IMR-90 (cell line): ENCODE measurements around the gene GLRB. TPM values are rescaled to one million over a fixed set of nuclear protein-coding genes. Genes with fewer than 3 reads are reported as not detected.
A peak's percentile ranks its signal among the peaks of the same experiment; 100 is the strongest.

Experiments used
- ATAC-seq: fragments of 200-7000 bp; cut with Tn5 transposase; 2 replicates; pipeline ENCODE4 v1.9.1; 2020; ENCODE audit warnings: low read depth, mild to moderate bottlenecking, moderate library complexity
- BruUV-seq: library from RNA; stranded (reverse); fragments of 400-500 nt; replicated peaks from 2 replicates; lab custom pipeline; 2021; lab: Mats Ljungman, UMichigan
- CTCF ChIA-PET: fragments of 300-600 bp; formaldehyde crosslinking; extraction: SDS; loops from one replicate; lab custom pipeline; 2021; ENCODE audit warnings: antibody characterized with exemption; lab: Yijun Ruan, JAX
- POLR2A ChIA-PET: fragments of 300-600 bp; sonication (Branson Sonifier 250); formaldehyde crosslinking; loops from one replicate; lab custom pipeline; 2022; ENCODE audit warnings: antibody characterized with exemption; ENCODE audit not compliant: unreplicated experiment; lab: Charles Lee
- DNase-seq: peaks from one replicate; pipeline ENCODE4 v3.0.0; 2013
- H2AFZ ChIP-seq: replicated peaks from 2 replicates; pipeline ENCODE3; 2013; ENCODE audit warnings: low read length, mild to moderate bottlenecking; ENCODE audit not compliant: poor library complexity
- H2AK5ac ChIP-seq: 2 replicates; pipeline ENCODE4 v1.6.1; 2013; ENCODE audit warnings: low read depth, low read length, inconsistent platforms
- H2AK9ac ChIP-seq: replicated peaks from 2 replicates; pipeline ENCODE3; 2013; ENCODE audit warnings: mild to moderate bottlenecking, low read depth, low read length, moderate library complexity; ENCODE audit not compliant: poor library complexity
- H2BK120ac ChIP-seq: 2 replicates; pipeline ENCODE4 v1.6.1; 2013; ENCODE audit warnings: low read depth, low read length, inconsistent platforms
- H2BK15ac ChIP-seq: 3 replicates; pipeline ENCODE4 v1.6.1; 2013; ENCODE audit warnings: low read depth, low read length, inconsistent platforms
- H2BK20ac ChIP-seq: 2 replicates; pipeline ENCODE4 v1.6.1; 2013; ENCODE audit warnings: low read depth, mild to moderate bottlenecking, inconsistent platforms, low read length, moderate library complexity
- H2BK5ac ChIP-seq: 2 replicates; pipeline ENCODE4 v1.6.1; 2013; ENCODE audit warnings: mild to moderate bottlenecking, low read depth, low read length, inconsistent platforms; ENCODE audit not compliant: poor library complexity, severe bottlenecking
- H3K14ac ChIP-seq: replicated peaks from 2 replicates; pipeline ENCODE4 v1.6.1; 2013; ENCODE audit warnings: low read depth, low read length, inconsistent platforms
- H3K18ac ChIP-seq: 2 replicates; pipeline ENCODE4 v1.6.1; 2013; ENCODE audit warnings: low read depth, low read length, control low read depth
- H3K23ac ChIP-seq: 2 replicates; pipeline ENCODE4 v1.6.1; 2013; ENCODE audit warnings: low read depth, low read length, inconsistent platforms
- H3K27ac ChIP-seq: 2 replicates; pipeline ENCODE4 v1.5.1; 2013; ENCODE audit warnings: mild to moderate bottlenecking, control low read depth, low read length; ENCODE audit not compliant: insufficient read depth
- H3K27me3 ChIP-seq: 2 replicates; pipeline ENCODE4 v1.6.1; 2013; ENCODE audit warnings: low read length; ENCODE audit not compliant: control insufficient read depth, insufficient read depth
- H3K36me3 ChIP-seq: 2 replicates; pipeline ENCODE4 v1.6.1; 2013; ENCODE audit warnings: low read length, mixed read lengths; ENCODE audit not compliant: control insufficient read depth, insufficient read depth
- H3K4ac ChIP-seq: 2 replicates; pipeline ENCODE4 v1.6.1; 2013; ENCODE audit warnings: low read depth, low read length, inconsistent platforms
- H3K4me1 ChIP-seq: 2 replicates; pipeline ENCODE4 v1.6.1; 2013; ENCODE audit warnings: low read length, mixed read lengths; ENCODE audit not compliant: control insufficient read depth, insufficient read depth
- H3K4me2 ChIP-seq: 2 replicates; pipeline ENCODE4 v1.6.1; 2013; ENCODE audit warnings: low read depth, mild to moderate bottlenecking, control low read depth, low read length, moderate library complexity
- H3K4me3 ChIP-seq: 2 replicates; pipeline ENCODE4 v1.5.1; 2013; ENCODE audit warnings: low read depth, mild to moderate bottlenecking, control low read depth, low read length, moderate library complexity; ENCODE audit not compliant: insufficient read depth
- H3K56ac ChIP-seq: 2 replicates; pipeline ENCODE4 v1.6.1; 2013; ENCODE audit warnings: low read length, inconsistent platforms; ENCODE audit not compliant: insufficient read depth; ENCODE audit errors: extremely low read depth
- H3K79me1 ChIP-seq, 2 experiments: 2 replicates each; pipeline ENCODE4 v1.6.1; 2013; ENCODE audit warnings: low read length in 2 of 2, inconsistent platforms in 1 of 2, low read depth in 1 of 2
- H3K9ac ChIP-seq: 2 replicates; pipeline ENCODE4 v1.6.1; 2013; ENCODE audit warnings: low read depth, low read length, control low read depth
- H3K9me1 ChIP-seq: 2 replicates; pipeline ENCODE4 v1.6.1; 2013; ENCODE audit warnings: low read length, inconsistent platforms; ENCODE audit not compliant: insufficient read depth
- H3K9me3 ChIP-seq: 2 replicates; pipeline ENCODE4 v1.6.1; 2013; ENCODE audit warnings: low read length; ENCODE audit not compliant: control insufficient read depth, insufficient read depth
- H4K20me1 ChIP-seq: 2 replicates; pipeline ENCODE4 v1.6.1; 2013; ENCODE audit warnings: low read length, inconsistent platforms; ENCODE audit not compliant: insufficient read depth
- H4K5ac ChIP-seq: 2 replicates; pipeline ENCODE4 v1.6.1; 2013; ENCODE audit warnings: mild to moderate bottlenecking, low read depth, low read length, control low read depth
- H4K8ac ChIP-seq, 2 experiments: 2 replicates each; pipeline ENCODE4 v1.6.1; 2013; ENCODE audit warnings: low read depth in 2 of 2, low read length in 2 of 2, control low read depth in 1 of 2, inconsistent platforms in 1 of 2
- H4K91ac ChIP-seq: 2 replicates; pipeline ENCODE4 v1.6.1; 2013; ENCODE audit warnings: low read depth, low read length, inconsistent platforms; ENCODE audit not compliant: insufficient read depth
- BHLHE40 ChIP-seq: fragments of 150-350 bp; IDR thresholded peaks from 2 replicates; pipeline ENCODE4 v1.6.1; 2016; ENCODE audit warnings: mild to moderate bottlenecking, low read depth, low read length
- CEBPB ChIP-seq: IDR thresholded peaks from 2 replicates; pipeline ENCODE4 v1.6.1; 2012; ENCODE audit warnings: low read depth, low read length, improper control_type of control experiment
- CHD1 ChIP-seq: IDR thresholded peaks from 2 replicates; pipeline ENCODE4 v1.6.1; 2012; ENCODE audit warnings: low read depth, low read length, improper control_type of control experiment
- CTCF ChIP-seq: conservative IDR thresholded peaks from 2 replicates; pipeline ENCODE4 v1.5.1; 2012; ENCODE audit warnings: mild to moderate bottlenecking, low read depth, low read length, improper control_type of control experiment
- ELK1 ChIP-seq: fragments of 150-350 bp; IDR thresholded peaks from 2 replicates; pipeline ENCODE4 v1.6.1; 2016; ENCODE audit warnings: low read depth, mild to moderate bottlenecking, low read length, moderate library complexity, borderline replicate concordance
- FOS ChIP-seq: fragments of 150-350 bp; IDR thresholded peaks from 2 replicates; pipeline ENCODE4 v1.6.1; 2016; ENCODE audit warnings: low read depth, low read length
- MAFK ChIP-seq: IDR thresholded peaks from 2 replicates; pipeline ENCODE4 v1.6.1; 2012; ENCODE audit warnings: low read depth, low read length, improper control_type of control experiment
- MAZ ChIP-seq: IDR thresholded peaks from 2 replicates; pipeline ENCODE4 v1.6.1; 2012; ENCODE audit warnings: low read depth, mild to moderate bottlenecking, low read length, improper control_type of control experiment, moderate library complexity, borderline replicate concordance
- MXI1 ChIP-seq: IDR thresholded peaks from 2 replicates; pipeline ENCODE4 v1.6.1; 2012; ENCODE audit warnings: low read depth, mild to moderate bottlenecking, low read length, moderate library complexity, borderline replicate concordance
- NFE2L2 ChIP-seq: fragments of 150-350 bp; IDR thresholded peaks from 2 replicates; pipeline ENCODE4 v1.6.1; 2016; ENCODE audit warnings: low read depth, mild to moderate bottlenecking, low read length
- POLR2A ChIP-seq: IDR thresholded peaks from 2 replicates; pipeline ENCODE4 v1.6.1; 2012; ENCODE audit warnings: mild to moderate bottlenecking, low read depth, low read length
- RAD21 ChIP-seq: IDR thresholded peaks from 2 replicates; pipeline ENCODE4 v1.6.1; 2012; ENCODE audit warnings: low read length, improper control_type of control experiment
- RCOR1 ChIP-seq: IDR thresholded peaks from 2 replicates; pipeline ENCODE4 v1.6.1; 2012; ENCODE audit warnings: mild to moderate bottlenecking, low read length, improper control_type of control experiment; ENCODE audit not compliant: insufficient replicate concordance
- SMC3 ChIP-seq: fragments of 150-350 bp; IDR thresholded peaks from 2 replicates; pipeline ENCODE4 v1.6.1; 2016; ENCODE audit warnings: low read depth, mild to moderate bottlenecking, antibody characterized with exemption, low read length, moderate library complexity
- WGBS, 2 experiments: methylation state at CpG; one replicate each; pipeline versions ENCODE4 v1.1.5 to v1.1.7; 2013; ENCODE audit warnings: missing lambda C conversion rate in 2 of 2; ENCODE audit not compliant: insufficient read length in 1 of 2; ENCODE audit errors: extremely low coverage in 2 of 2; 5-methylcytosine and 5-hydroxymethylcytosine counted together
- dilution Hi-C: fragments of 300-500 bp; cut with HindIII; formaldehyde crosslinking; loops from one replicate; pipeline ENCODE4 v1.14.3; 2018; ENCODE audit warnings: low sequenced_read_pairs; ENCODE audit not compliant: unreplicated experiment
- in situ Hi-C: fragments of 300-500 bp; cut with MboI; formaldehyde crosslinking; loops from 3 replicates; pipeline ENCODE4 v1.14.3; 2019; ENCODE audit warnings: low sequenced_read_pairs, inconsistent platforms, mixed read lengths
- intact Hi-C: fragments of 100-400 bp; cut with micrococcal nuclease; formaldehyde crosslinking; loops from 2 replicates; pipeline ENCODE4 v1.10.0; 2022
- polyA plus RNA-seq, 3 experiments: library from polyadenylated mRNA; depleted of rRNA; stranded (reverse); fragments of >200 nt; gene quantifications; 2 replicates each; pipeline ENCODE4 v1.2.3, GENCODE V29; 2012; ENCODE audit warnings: low replicate concordance in 1 of 3
- total RNA-seq: library from RNA; depleted of rRNA; stranded (reverse); fragments of >200 nt; gene quantifications from 2 replicates; pipeline ENCODE4 v1.2.3, GENCODE V29; 2012
- TF ChIP-seq, protein P1 (sequence below): fragments of 150-350 bp; IDR thresholded peaks from 2 replicates; pipeline ENCODE4 v1.6.1; 2017; ENCODE audit warnings: mild to moderate bottlenecking, antibody characterized with exemption, low read length, low read depth

The GLRB gene
- total and polyA plus RNA-seq, 2 of the 4 experiments (the other 2 are of a cell fraction): 3.0 to 3.2 TPM

DNA sequence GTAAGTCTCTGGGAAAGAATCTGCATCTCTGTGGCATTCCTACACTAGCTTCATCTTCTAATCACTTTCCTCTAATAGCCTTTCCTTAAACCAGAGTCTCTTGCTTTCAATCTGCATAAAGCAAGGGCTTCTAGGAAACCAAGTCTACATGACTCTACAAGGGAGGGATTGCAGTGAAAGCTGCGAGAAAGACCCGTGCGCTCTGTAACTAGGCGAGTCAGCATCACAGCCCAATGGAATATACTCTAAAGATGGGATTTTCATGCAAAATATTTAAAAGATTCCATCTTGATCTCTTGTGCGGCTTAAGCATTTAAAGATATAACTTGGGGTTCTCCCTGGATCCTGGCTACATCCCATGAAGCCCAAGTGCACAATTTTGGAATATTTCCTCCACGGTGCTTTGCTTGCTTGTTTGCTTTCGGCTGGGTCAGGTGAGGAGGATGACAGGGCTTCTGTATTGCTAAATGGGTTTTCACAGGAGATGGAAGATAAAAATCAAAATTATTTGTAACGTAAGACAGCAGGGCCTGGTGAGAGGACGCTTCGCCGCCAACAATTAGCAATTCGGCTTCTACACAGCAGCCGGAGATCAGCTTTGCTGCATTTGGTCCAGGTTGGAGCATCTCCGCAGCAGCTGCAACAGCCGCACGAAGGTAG is 143.9 kb downstream of the GLRB start:
- Histone ChIP-seq H4K5ac (no peak overlapping the region), H3K56ac (no peak overlapping the region), H2BK120ac (no peak overlapping the region), H3K4me3 (no peak overlapping the region), H3K18ac (no peak overlapping the region), H3K9ac (no peak overlapping the region), H2BK15ac (no peak overlapping the region), H3K9me3 (no peaks in the 10 kb centered on the region; the same call in 1 of the 2 replicates), H3K9me1 (no peaks in the 10 kb centered on the region; the same call in 1 of the 2 replicates), H3K4ac (no peak overlapping the region), H3K4me2 (no peak overlapping the region; the same call in 1 of the 2 replicates), H3K36me3 (no peaks in the 10 kb centered on the region), H4K8ac (no peak overlapping the region), H2BK20ac (no peak overlapping the region), H3K27ac (no peak overlapping the region), H2BK5ac (no peak overlapping the region), H2AK5ac (no peak overlapping the region), H2AFZ (peak overlapping the region; percentile 73), H4K20me1 (no peaks in the 10 kb centered on the region), H4K91ac (no peak overlapping the region), H3K23ac (no peak overlapping the region), H3K4me1 (peaks cover 4% of the 10 kb centered on the region; the same call in 1 of the 2 replicates), H3K14ac (no peak overlapping the region), H3K79me1 (no peaks in the 10 kb centered on the region), H3K27me3 (peaks cover 33% of the 10 kb centered on the region), H2AK9ac (no peak overlapping the region)
- ATAC-seq (no peak), DNase-seq (no peak)
- CTCF ChIA-PET: interaction anchor here (1.1 to 1.3 kb wide), 2 partner anchors 604 to 759 kb away, joined by 3 read pairs; no protein-coding TSS in a partner anchor
- intact Hi-C loops: loop anchor here (5.0 kb wide), 3 partner anchors 248 to 952 kb away; partner anchors contain the start of genes GASK1B and PDGFC
- 0% methylated on average over 4 of the region's 16 CpGs; no CpG with 5 or more reads in 1 of the 2 experiments for WGBS, 2 experiments
- POLR2A ChIA-PET: no interaction called here
- in situ Hi-C loops: loop anchor here (25.0 kb wide), 1 partner anchor 967 kb away; no protein-coding TSS in a partner anchor
- no TSS peak for BruUV-seq
- dilution Hi-C loops: no loop called here
- TF ChIP-seq POLR2A (no peak), MXI1 (no peak), ELK1 (no peak), CTCF (no peak), RAD21 (no peak), RCOR1 (no peak), NFE2L2 (no peak), MAZ (no peak), BHLHE40 (no peak), FOS (no peak), SMC3 (no peak), MAFK (no peak), CHD1 (no peak), CEBPB (no peak)
- TF ChIP-seq, protein P1, sequence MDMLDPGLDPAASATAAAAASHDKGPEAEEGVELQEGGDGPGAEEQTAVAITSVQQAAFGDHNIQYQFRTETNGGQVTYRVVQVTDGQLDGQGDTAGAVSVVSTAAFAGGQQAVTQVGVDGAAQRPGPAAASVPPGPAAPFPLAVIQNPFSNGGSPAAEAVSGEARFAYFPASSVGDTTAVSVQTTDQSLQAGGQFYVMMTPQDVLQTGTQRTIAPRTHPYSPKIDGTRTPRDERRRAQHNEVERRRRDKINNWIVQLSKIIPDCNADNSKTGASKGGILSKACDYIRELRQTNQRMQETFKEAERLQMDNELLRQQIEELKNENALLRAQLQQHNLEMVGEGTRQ: no peak
